ENCODE results near the gene LDHD.

- TF ChIP-seq CTCF (conservative IDR thresholded peaks at IDR 0.05 in 1 of 2, IDR thresholded peaks at IDR 0.05 in 1 of 2; ENCODE audit: extremely low read depth in 1 of 2, insufficient read depth in 1 of 2, low read depth in 1 of 2, low read length in 2 of 2) (no peak), EZH2 (IDR thresholded peaks at IDR 0.05; ENCODE audit: borderline replicate concordance, low read length) (no peak)
Observed at GRCh38 chr16:75101635-75102034, 14.9 kb downstream of the LDHD start.

All from mammary epithelial cell (primary cell).